Trophoblast cell (in vitro differentiated cells and primary cell): ENCODE results near the gene MAGEF1.

Source experiments
- DNase-seq, 2 donors: peaks; one replicate each; pipeline ENCODE4 v3.0.0-alpha.2; 2016
- H2AFZ ChIP-seq: 2 replicates; pipeline ENCODE4 v1.6.1; 2013; ENCODE audit warnings: low read length, moderate library complexity, mild to moderate bottlenecking; ENCODE audit not compliant: insufficient read depth, poor library complexity
- H2AK5ac ChIP-seq: 2 replicates; pipeline ENCODE4 v1.6.1; 2013; ENCODE audit warnings: mild to moderate bottlenecking, low read length
- H2BK120ac ChIP-seq: 2 replicates; pipeline ENCODE4 v1.6.1; 2013; ENCODE audit warnings: low read length, mild to moderate bottlenecking, moderate library complexity; ENCODE audit not compliant: insufficient read depth, poor library complexity
- H2BK12ac ChIP-seq: 2 replicates; pipeline ENCODE4 v1.6.1; 2013; ENCODE audit warnings: mild to moderate bottlenecking, low read length, moderate library complexity
- H2BK5ac ChIP-seq: 2 replicates; pipeline ENCODE4 v1.6.1; 2013; ENCODE audit warnings: low read length, low read depth, moderate library complexity, mild to moderate bottlenecking; ENCODE audit not compliant: poor library complexity
- H3K14ac ChIP-seq: 2 replicates; pipeline ENCODE4 v1.6.1; 2013; ENCODE audit warnings: mild to moderate bottlenecking, low read length
- H3K18ac ChIP-seq: 2 replicates; pipeline ENCODE4 v1.6.1; 2013; ENCODE audit warnings: mild to moderate bottlenecking, low read length
- H3K23ac ChIP-seq: 2 replicates; pipeline ENCODE4 v1.6.1; 2013; ENCODE audit warnings: low read length
- H3K27ac ChIP-seq: 2 replicates; pipeline ENCODE4 v1.5.1; 2013; ENCODE audit warnings: low read depth, mild to moderate bottlenecking, inconsistent platforms, low read length, moderate library complexity
- H3K27me3 ChIP-seq: 2 replicates; pipeline ENCODE4 v1.6.1; 2013; ENCODE audit warnings: inconsistent platforms, mild to moderate bottlenecking, low read length, moderate library complexity; ENCODE audit not compliant: insufficient read depth
- H3K36me3 ChIP-seq, 2 experiments: 1 replicate in 1 of 2; 2 replicates in 1 of 2; pipeline ENCODE4 v1.6.1; 2013; ENCODE audit warnings: low read length in 2 of 2, mild to moderate bottlenecking in 2 of 2, moderate library complexity in 1 of 2; ENCODE audit not compliant: insufficient read depth in 2 of 2, control insufficient read depth in 1 of 2
- H3K4ac ChIP-seq: 2 replicates; pipeline ENCODE4 v1.6.1; 2013; ENCODE audit warnings: low read depth, mild to moderate bottlenecking, low read length, moderate library complexity
- H3K4me1 ChIP-seq, 2 experiments: 1 replicate in 1 of 2; 2 replicates in 1 of 2; pipeline ENCODE4 v1.6.1; 2013; ENCODE audit warnings: low read length in 2 of 2, mild to moderate bottlenecking in 2 of 2, moderate library complexity in 1 of 2; ENCODE audit not compliant: insufficient read depth in 2 of 2, control insufficient read depth in 1 of 2
- H3K4me2 ChIP-seq: 2 replicates; pipeline ENCODE4 v1.6.1; 2013; ENCODE audit warnings: inconsistent platforms, mild to moderate bottlenecking, low read length, moderate library complexity
- H3K4me3 ChIP-seq: 2 replicates; pipeline ENCODE4 v1.5.1; 2013; ENCODE audit warnings: mild to moderate bottlenecking, low read depth, low read length, inconsistent platforms
- H3K79me1 ChIP-seq: one replicate; pipeline ENCODE4 v1.6.1; 2013; ENCODE audit warnings: low read length
- H3K79me2 ChIP-seq: 2 replicates; pipeline ENCODE4 v1.6.1; 2013; ENCODE audit warnings: low read length, mild to moderate bottlenecking; ENCODE audit not compliant: control insufficient read depth, insufficient read depth, poor library complexity
- H3K9ac ChIP-seq: 2 replicates; pipeline ENCODE4 v1.6.1; 2013; ENCODE audit warnings: mild to moderate bottlenecking, low read length
- H3K9me3 ChIP-seq: 2 replicates; pipeline ENCODE4 v1.6.1; 2013; ENCODE audit warnings: low read depth, mild to moderate bottlenecking, control low read depth, inconsistent platforms, low read length; ENCODE audit not compliant: insufficient read depth
- H4K12ac ChIP-seq: 2 replicates; pipeline ENCODE4 v1.6.1; 2013; ENCODE audit warnings: low read depth, mild to moderate bottlenecking, low read length, moderate library complexity
- H4K8ac ChIP-seq: 2 replicates; pipeline ENCODE4 v1.6.1; 2013; ENCODE audit warnings: low read depth, mild to moderate bottlenecking, low read length, moderate library complexity
- H4K91ac ChIP-seq: one replicate; pipeline ENCODE4 v1.6.1; 2013; ENCODE audit warnings: low read depth, mild to moderate bottlenecking, low read length, moderate library complexity
- WGBS: extraction: QIAGEN DNeasy Blood & Tissue Kit; methylation state at CpG from one replicate; pipeline ENCODE4 v1.1.7; 2013; ENCODE audit warnings: missing lambda C conversion rate; ENCODE audit not compliant: insufficient read length, insufficient coverage; ENCODE audit errors: extremely low coverage; 5-methylcytosine and 5-hydroxymethylcytosine counted together

MAGEF1 gene

GRCh38 chr3:184739594-184740505 lies 28.0 kb upstream of the MAGEF1 start:
- peak overlapping the region; percentile 85 for H4K91ac ChIP-seq
- DNase-seq: no peak
- H3K4ac ChIP-seq: no peak overlapping the region
- H3K4me3 ChIP-seq: no peak overlapping the region
- H3K14ac ChIP-seq: no peak overlapping the region
- H3K27me3 ChIP-seq: no peaks in the 10 kb centered on the region
- H3K36me3 ChIP-seq: no peaks in the 10 kb centered on the region
- peak overlapping the region; percentile 15 for H2BK12ac ChIP-seq
- H4K12ac ChIP-seq: no peak overlapping the region
- H4K8ac ChIP-seq: no peak overlapping the region
- H3K18ac ChIP-seq: no peak overlapping the region
- no peak overlapping the region for H2AK5ac ChIP-seq
- no CpG with 5 or more reads among the region's 5 CpGs for WGBS
- H3K23ac ChIP-seq: no peak overlapping the region
- H3K79me2 ChIP-seq: no peaks in the 10 kb centered on the region
- H2BK120ac ChIP-seq: no peak overlapping the region
- no peak overlapping the region for H3K9ac ChIP-seq
- peaks cover 17% of the 10 kb centered on the region for H3K79me1 ChIP-seq
- no peak overlapping the region for H2AFZ ChIP-seq
- H3K4me2 ChIP-seq: no peak overlapping the region
- H3K4me1 ChIP-seq: peaks cover 33 to 43% of the 10 kb centered on the region in 2 experiments
- no peaks in the 10 kb centered on the region for H3K9me3 ChIP-seq
- H3K27ac ChIP-seq: no peak overlapping the region
- H2BK5ac ChIP-seq: no peak overlapping the region

DNA sequence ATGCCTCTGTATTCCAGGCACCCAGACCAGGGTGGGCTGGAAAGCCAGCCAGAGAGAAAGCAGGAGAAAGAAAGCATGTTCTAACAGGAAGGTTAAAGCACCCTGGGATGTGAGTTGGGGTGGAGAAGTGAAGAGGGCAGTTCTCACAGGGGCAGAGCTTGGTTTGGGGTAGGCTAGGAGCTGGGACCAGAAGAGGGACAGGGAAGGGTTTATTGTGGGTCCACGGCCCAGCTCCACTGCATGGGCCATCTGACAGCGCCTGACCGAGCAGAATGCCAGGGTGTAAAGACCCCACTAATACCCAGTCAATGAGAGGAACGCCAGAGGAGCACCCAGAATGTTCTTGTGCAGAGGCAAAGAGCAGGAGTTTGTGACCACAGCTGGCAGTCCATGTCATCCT lies 27.1 kb upstream of the MAGEF1 start:
- Histone ChIP-seq H3K4me3 (no peak overlapping the region), H2AK5ac (peak overlapping the region; percentile 45), H4K8ac (no peak overlapping the region), H3K4ac (no peak overlapping the region), H3K27me3 (no peaks in the 10 kb centered on the region), H2BK120ac (peak overlapping the region; percentile 28), H3K9ac (no peak overlapping the region), H3K23ac (no peak overlapping the region), H3K18ac (no peak overlapping the region), H3K36me3 (no peaks in the 10 kb centered on the region), H4K12ac (no peak overlapping the region), H3K4me1 (peaks cover 41 to 50% of the 10 kb centered on the region in 2 experiments), H2BK12ac (peak overlapping the region; percentile 81), H3K14ac (peak overlapping the region; percentile 52), H3K27ac (peak overlapping the region; percentile 7), H3K79me2 (no peaks in the 10 kb centered on the region), H3K9me3 (no peaks in the 10 kb centered on the region), H3K4me2 (no peak overlapping the region), H3K79me1 (peaks cover 23% of the 10 kb centered on the region), H2AFZ (no peak overlapping the region), H2BK5ac (peak overlapping the region; percentile 18), H4K91ac (peak overlapping the region; percentile 67)
- DNase-seq: no peak
- whole genome bisulfite sequencing: no CpG with 5 or more reads among the region's 4 CpGs

- no peak overlapping the region for H2BK5ac ChIP-seq
- no peak overlapping the region for H3K14ac ChIP-seq
- no peak overlapping the region for H3K9ac ChIP-seq
- H2BK12ac ChIP-seq: peak overlapping the region; percentile 29
- H3K4me2 ChIP-seq: peak overlapping the region; percentile 14
- no peak overlapping the region for H3K18ac ChIP-seq
- H3K36me3 ChIP-seq: no peaks in the 10 kb centered on the region
- H4K8ac ChIP-seq: no peak overlapping the region
- H2AK5ac ChIP-seq: no peak overlapping the region
- H3K23ac ChIP-seq: no peak overlapping the region
- H3K9me3 ChIP-seq: no peaks in the 10 kb centered on the region
- no peak overlapping the region for H3K4ac ChIP-seq
- H3K27ac ChIP-seq: peak overlapping the region; percentile 77
- H2BK120ac ChIP-seq: no peak overlapping the region
- peak overlapping the region; percentile 33 for H4K91ac ChIP-seq
- H3K27me3 ChIP-seq: no peaks in the 10 kb centered on the region
- H3K79me1 ChIP-seq: peaks cover 23% of the 10 kb centered on the region
- H3K79me2 ChIP-seq: no peaks in the 10 kb centered on the region
- no peak overlapping the region for H4K12ac ChIP-seq
- WGBS: no CpG with 5 or more reads among the region's 8 CpGs
- H3K4me3 ChIP-seq: no peak overlapping the region
- H2AFZ ChIP-seq: no peak overlapping the region
- H3K4me1 ChIP-seq: peaks cover 42 to 54% of the 10 kb centered on the region in 2 experiments
- peak in 1 of 2 donors; percentile 41 for DNase-seq
Measured at GRCh38 chr3:184738506-184738890, 26.6 kb upstream of the MAGEF1 start.

GRCh38 chr3:184737641-184738505 lies 26.0 kb upstream of the MAGEF1 start:
- Histone ChIP-seq H4K91ac (peak overlapping the region; percentile 71), H3K27me3 (no peaks in the 10 kb centered on the region), H3K4ac (no peak overlapping the region), H3K9ac (no peak overlapping the region), H3K27ac (peak overlapping the region; percentile 77), H3K18ac (peak overlapping the region; percentile 0), H3K4me1 (peaks cover 42 to 54% of the 10 kb centered on the region in 2 experiments), H3K36me3 (no peaks in the 10 kb centered on the region), H3K79me2 (no peaks in the 10 kb centered on the region), H3K79me1 (peaks cover 25% of the 10 kb centered on the region), H3K23ac (no peak overlapping the region), H2AK5ac (no peak overlapping the region), H2BK12ac (peak overlapping the region; percentile 86), H3K9me3 (no peaks in the 10 kb centered on the region), H2BK120ac (peak overlapping the region; percentile 18), H4K8ac (peak overlapping the region; percentile 33), H2AFZ (no peak overlapping the region), H2BK5ac (peak overlapping the region; percentile 50), H3K4me2 (peak overlapping the region; percentile 14), H3K14ac (peak overlapping the region; percentile 44), H4K12ac (no peak overlapping the region), H3K4me3 (no peak overlapping the region)
- DNase-seq: peak; percentile 56 to 75
- WGBS: no CpG with 5 or more reads among the region's 15 CpGs
